Kidney epithelial cell (primary cell): ENCODE data around the gene SMC4. TPM values are rescaled to one million over a fixed set of nuclear protein-coding genes. Genes with fewer than 3 reads are reported as not detected.

Source experiments
- DNase-seq: peaks from one replicate; pipeline ENCODE4 v3.0.0-alpha.2; 2010; ENCODE audit warnings: low read depth
- H3K27me3 ChIP-seq: 2 replicates; pipeline ENCODE4 v1.6.0; 2011; ENCODE audit warnings: low read length; ENCODE audit not compliant: control insufficient read depth, insufficient read depth
- H3K36me3 ChIP-seq: 2 replicates; pipeline ENCODE4 v1.5.1; 2011; ENCODE audit warnings: low read length; ENCODE audit not compliant: control insufficient read depth, insufficient read depth
- H3K4me3 ChIP-seq: 2 replicates; pipeline ENCODE4 v1.5.1; 2011; ENCODE audit warnings: low read depth, mild to moderate bottlenecking, control low read depth, low read length
- total RNA-seq: library from RNA; depleted of rRNA; stranded (reverse); fragments of >200 nt; gene quantifications from 2 replicates; pipeline ENCODE4 v1.2.3, GENCODE V29; 2015
- TF ChIP-seq, protein P1 (sequence below): IDR thresholded peaks from 2 replicates; pipeline ENCODE4 v1.5.1; 2011; ENCODE audit warnings: mild to moderate bottlenecking, moderate library complexity, low read length, control low read depth, inconsistent platforms; ENCODE audit not compliant: insufficient read depth, poor library complexity, severe bottlenecking

Gene SMC4
- total RNA-seq, 1 donor from 2014 or later: 39.2 TPM

DNA sequence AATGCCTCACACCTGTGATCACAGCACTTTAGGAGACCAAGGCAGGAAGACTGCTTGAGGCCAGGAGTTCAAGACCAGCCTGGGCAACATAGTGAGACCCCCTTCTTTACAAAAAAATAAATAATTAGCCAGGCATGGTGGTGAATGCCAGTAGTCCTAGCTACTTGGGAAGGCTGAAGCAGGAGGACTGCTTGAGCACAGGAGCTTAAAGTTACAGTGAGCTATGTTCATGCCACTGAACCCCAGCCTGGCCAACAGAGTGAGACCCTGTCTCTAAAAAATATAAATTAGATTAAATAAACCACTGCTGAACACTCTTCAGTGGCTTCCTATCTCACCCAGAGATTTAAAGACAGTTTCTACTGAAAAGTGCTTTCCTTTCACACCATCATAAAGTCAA, 6.7 kb upstream of the SMC4 start:
- TF ChIP-seq, protein P1, sequence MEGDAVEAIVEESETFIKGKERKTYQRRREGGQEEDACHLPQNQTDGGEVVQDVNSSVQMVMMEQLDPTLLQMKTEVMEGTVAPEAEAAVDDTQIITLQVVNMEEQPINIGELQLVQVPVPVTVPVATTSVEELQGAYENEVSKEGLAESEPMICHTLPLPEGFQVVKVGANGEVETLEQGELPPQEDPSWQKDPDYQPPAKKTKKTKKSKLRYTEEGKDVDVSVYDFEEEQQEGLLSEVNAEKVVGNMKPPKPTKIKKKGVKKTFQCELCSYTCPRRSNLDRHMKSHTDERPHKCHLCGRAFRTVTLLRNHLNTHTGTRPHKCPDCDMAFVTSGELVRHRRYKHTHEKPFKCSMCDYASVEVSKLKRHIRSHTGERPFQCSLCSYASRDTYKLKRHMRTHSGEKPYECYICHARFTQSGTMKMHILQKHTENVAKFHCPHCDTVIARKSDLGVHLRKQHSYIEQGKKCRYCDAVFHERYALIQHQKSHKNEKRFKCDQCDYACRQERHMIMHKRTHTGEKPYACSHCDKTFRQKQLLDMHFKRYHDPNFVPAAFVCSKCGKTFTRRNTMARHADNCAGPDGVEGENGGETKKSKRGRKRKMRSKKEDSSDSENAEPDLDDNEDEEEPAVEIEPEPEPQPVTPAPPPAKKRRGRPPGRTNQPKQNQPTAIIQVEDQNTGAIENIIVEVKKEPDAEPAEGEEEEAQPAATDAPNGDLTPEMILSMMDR: no peak
- Histone ChIP-seq H3K4me3 (no peak overlapping the region), H3K36me3 (no peaks in the 10 kb centered on the region), H3K27me3 (no peaks in the 10 kb centered on the region)
- DNase-seq: no peak

DNA sequence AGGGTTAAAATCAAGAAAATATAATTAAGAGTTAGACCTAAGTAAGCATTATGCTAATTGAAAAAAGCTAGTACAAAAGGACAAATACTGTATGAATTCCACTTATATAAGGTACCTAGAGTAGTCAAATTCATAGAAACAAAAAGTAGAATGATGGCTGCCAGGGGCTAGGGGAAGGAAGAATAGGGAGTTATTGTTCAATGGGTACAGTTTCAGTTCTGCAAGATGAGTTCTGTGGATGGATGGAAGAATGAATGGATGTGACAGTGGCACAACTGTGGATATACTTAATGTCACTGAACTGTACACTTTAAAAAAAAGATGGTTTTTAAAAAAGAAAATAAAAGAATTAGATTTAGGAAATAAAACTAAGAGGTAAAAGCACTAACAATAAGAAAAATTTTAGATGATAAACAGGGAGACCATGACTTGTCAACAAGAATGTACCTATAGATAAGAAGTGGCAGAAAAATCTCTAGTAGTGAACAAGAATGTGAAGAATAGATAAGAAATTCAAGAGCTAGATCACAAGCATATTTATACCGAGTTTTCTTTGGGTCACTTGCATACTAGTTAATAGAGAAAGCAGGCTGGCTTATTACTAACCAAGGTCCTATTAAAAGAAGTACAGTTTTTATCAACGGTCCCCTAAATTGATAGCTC, 6.0 kb upstream of the SMC4 start:
- no peaks in the 10 kb centered on the region for H3K27me3 ChIP-seq
- no peaks in the 10 kb centered on the region for H3K36me3 ChIP-seq
- no peak for DNase-seq
- TF ChIP-seq, protein P1: no peak
- H3K4me3 ChIP-seq: no peak overlapping the region

DNA sequence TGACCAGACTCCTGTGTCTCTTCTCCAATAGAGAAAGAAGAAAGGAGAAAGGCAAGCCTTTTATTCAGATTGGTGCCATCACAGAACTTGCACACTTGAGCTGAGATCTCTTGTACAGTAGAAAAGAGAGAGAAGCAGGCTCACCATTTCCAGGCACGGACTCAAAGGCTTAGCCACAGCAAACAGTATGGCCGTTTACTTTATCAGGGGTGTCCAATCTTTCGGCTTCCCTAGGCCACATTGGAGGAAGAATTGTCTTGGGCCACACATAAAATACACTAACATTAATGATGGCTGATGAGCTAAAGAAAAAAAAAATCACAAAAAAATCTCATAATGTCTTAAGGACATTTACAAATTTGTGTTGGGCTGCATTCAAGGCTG, 5.4 kb upstream of the SMC4 start:
- no peaks in the 10 kb centered on the region for H3K27me3 ChIP-seq
- TF ChIP-seq, protein P1: no peak
- DNase-seq: no peak

DNA sequence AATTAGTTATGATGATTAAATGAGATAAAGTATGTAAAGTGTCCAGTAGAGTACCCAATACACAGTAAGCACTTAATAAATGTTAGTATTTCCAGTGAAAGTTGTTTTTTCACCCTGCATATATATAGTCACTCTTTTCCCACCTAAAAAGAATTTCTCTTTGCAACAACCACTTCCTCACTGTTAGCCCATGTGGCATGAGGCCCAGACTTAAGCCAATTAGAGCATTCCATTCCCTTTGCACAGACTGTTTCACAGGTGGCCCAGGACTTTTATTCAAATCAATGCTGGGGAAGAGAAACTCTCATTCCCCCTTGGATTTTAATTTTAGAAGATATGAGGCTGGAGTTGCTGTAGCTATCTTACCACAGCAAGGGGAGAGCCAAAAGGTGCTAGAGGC, 4.2 kb upstream of the SMC4 start:
- DNase-seq: no peak
- Histone ChIP-seq H3K36me3 (no peaks in the 10 kb centered on the region), H3K27me3 (no peaks in the 10 kb centered on the region), H3K4me3 (no peak overlapping the region)
- TF ChIP-seq, protein P1: no peak

More for the DNA sequence above, 5.4 kb upstream of the SMC4 start:
- H3K4me3 ChIP-seq: no peak overlapping the region
- H3K36me3 ChIP-seq: no peaks in the 10 kb centered on the region

DNA sequence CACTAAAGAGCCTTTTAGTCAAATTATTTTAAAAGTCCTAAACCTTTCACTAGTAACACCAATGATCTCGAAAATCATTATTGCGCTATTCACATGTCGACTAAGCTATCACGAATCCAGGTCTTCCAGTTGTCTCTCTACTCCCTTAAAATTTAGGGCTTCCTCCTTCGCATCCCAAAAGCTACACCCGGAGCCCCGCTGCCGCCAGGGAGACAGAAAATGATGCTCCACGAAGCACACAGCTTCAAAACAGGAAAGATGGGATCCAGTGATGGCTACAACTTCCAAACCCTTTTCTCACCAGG, 678 bp upstream of the SMC4 start:
- TF ChIP-seq, protein P1: no peak
- no peak for DNase-seq

DNA sequence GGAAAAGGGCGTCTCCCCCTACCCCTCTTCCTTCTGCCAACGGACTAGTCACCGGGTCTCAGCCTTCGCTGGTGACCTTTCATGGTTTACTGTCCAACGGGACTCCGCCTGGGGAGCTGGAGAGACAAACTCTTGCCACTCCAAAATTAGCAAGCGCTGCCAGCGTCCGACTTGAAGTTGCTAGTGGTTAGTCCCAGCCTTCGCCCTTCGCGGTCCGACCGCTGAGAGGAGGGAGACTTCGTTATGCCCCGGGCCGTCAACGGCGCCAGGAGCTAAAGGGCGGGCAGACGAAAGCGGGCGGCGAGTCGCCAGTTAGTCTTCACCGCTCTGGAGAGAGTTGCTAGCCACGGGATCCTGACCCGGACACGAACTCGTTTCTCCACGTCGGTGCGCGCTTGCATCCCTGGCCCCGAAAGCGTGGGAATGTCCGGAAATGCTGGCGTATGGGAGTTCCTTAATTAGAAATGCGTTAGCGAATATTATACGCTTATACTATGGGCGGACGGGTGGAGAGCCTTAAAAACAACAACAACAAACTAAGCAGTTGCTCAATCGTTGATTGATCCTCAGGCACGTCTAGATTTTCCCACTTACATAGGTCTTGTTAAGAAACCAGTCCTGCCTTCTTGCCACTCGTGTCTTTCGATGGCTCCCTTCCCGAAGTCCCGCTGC, 716 bp downstream of the SMC4 start:
- H3K4me3 ChIP-seq: peak overlapping the region; percentile 73
- no peaks in the 10 kb centered on the region for H3K27me3 ChIP-seq
- H3K36me3 ChIP-seq: no peaks in the 10 kb centered on the region
- DNase-seq: no peak
- TF ChIP-seq, protein P1: no peak

More for the DNA sequence above, 678 bp upstream of the SMC4 start:
- Histone ChIP-seq H3K4me3 (peak overlapping the region; percentile 73), H3K36me3 (no peaks in the 10 kb centered on the region), H3K27me3 (no peaks in the 10 kb centered on the region)
